Measurements from ENCODE around the gene CALM3.

The CALM3 gene

GRCh38 chr19:46620716-46621115 lies 19.6 kb downstream of the CALM3 start:
- no peak overlapping the region for H3K4me3 ChIP-seq (ENCODE audit: low read depth, low read length)
- in situ Hi-C loops (cut with HindIII; ENCODE audit: low sequenced_read_pairs) = no loop called here
- no peak for DNase-seq (ENCODE audit: low read depth)
- no peak for TF ChIP-seq CTCF (IDR thresholded peaks at IDR 0.05; ENCODE audit: low read depth, low read length, missing control alignments)

- no peak overlapping the region for H3K4me3 ChIP-seq (ENCODE audit: low read depth, low read length)
- in situ Hi-C loops (cut with HindIII; ENCODE audit: low sequenced_read_pairs) = no loop called here
- no peak for DNase-seq (ENCODE audit: low read depth)
- TF ChIP-seq CTCF (IDR thresholded peaks at IDR 0.05; ENCODE audit: low read depth, low read length, missing control alignments) = peak; percentile 18
Measured at GRCh38 chr19:46621191-46622117, 20.3 kb downstream of the CALM3 start.

- H3K4me3 ChIP-seq (ENCODE audit: low read depth, low read length) = no peak overlapping the region
- TF ChIP-seq CTCF (IDR thresholded peaks at IDR 0.05; ENCODE audit: low read depth, low read length, missing control alignments) = no peak
- in situ Hi-C loops (cut with HindIII; ENCODE audit: low sequenced_read_pairs) = no loop called here
- no peak for DNase-seq (ENCODE audit: low read depth)
Measured at GRCh38 chr19:46622118-46622446, 21.0 kb downstream of the CALM3 start.

- DNase-seq (ENCODE audit: low read depth) = no peak
- in situ Hi-C loops (cut with HindIII; ENCODE audit: low sequenced_read_pairs) = no loop called here
- no peak overlapping the region for H3K4me3 ChIP-seq (ENCODE audit: low read depth, low read length)
- TF ChIP-seq CTCF (IDR thresholded peaks at IDR 0.05; ENCODE audit: low read depth, low read length, missing control alignments) = no peak
Measured at GRCh38 chr19:46623915-46624502, 22.9 kb downstream of the CALM3 start.

- TF ChIP-seq CTCF (IDR thresholded peaks at IDR 0.05; ENCODE audit: low read depth, low read length, missing control alignments) = no peak
- DNase-seq (ENCODE audit: low read depth) = no peak
- H3K4me3 ChIP-seq (ENCODE audit: low read depth, low read length) = no peak within 1 kb of the TSS
- in situ Hi-C loops (cut with HindIII; ENCODE audit: low sequenced_read_pairs) = no loop called here
Measured at GRCh38 chr19:46624958-46625661, 24.0 kb downstream of the CALM3 start, which contains the start of gene PTGIR. Gene PTGIR, minus strand, starts transcription at chr19:46625089. Its CDS starts 864 bp downstream, at chr19:46624225.

GRCh38 chr19:46625731-46626130 lies 24.6 kb downstream of the CALM3 start:
- DNase-seq (ENCODE audit: low read depth) = no peak
- in situ Hi-C loops (cut with HindIII; ENCODE audit: low sequenced_read_pairs) = no loop called here
- no peak overlapping the region for H3K4me3 ChIP-seq (ENCODE audit: low read depth, low read length)
- no peak for TF ChIP-seq CTCF (IDR thresholded peaks at IDR 0.05; ENCODE audit: low read depth, low read length, missing control alignments)

Measured in astrocyte of the cerebellum (primary cell).